SJCRH30 (cell line): ENCODE measurements around the gene LILRB5. TPM values are rescaled to one million over a fixed set of nuclear protein-coding genes. Genes with fewer than 3 reads are reported as not detected.

Experiments used
- DNase-seq, 2 experiments: peaks; one replicate each; pipeline ENCODE4 v3.0.0-alpha.2; 2015 to 2020
- H3K27ac ChIP-seq: fragments of 250-450 bp; sonication (Bioruptor Pico); 2 replicates; pipeline ENCODE4 v1.5.1; 2020; ENCODE audit warnings: mild to moderate bottlenecking, moderate library complexity
- H3K27me3 ChIP-seq: fragments of 250-450 bp; sonication (Bioruptor Pico); 2 replicates; pipeline ENCODE4 v1.5.1; 2020; ENCODE audit warnings: mild to moderate bottlenecking, moderate library complexity
- H3K36me3 ChIP-seq: fragments of 250-450 bp; sonication (Bioruptor Pico); 2 replicates; pipeline ENCODE4 v1.5.1; 2020; ENCODE audit warnings: mild to moderate bottlenecking, moderate library complexity
- H3K4me1 ChIP-seq: fragments of 250-450 bp; sonication (Bioruptor Pico); 2 replicates; pipeline ENCODE4 v1.5.1; 2020; ENCODE audit warnings: mild to moderate bottlenecking, moderate library complexity
- H3K4me3 ChIP-seq: fragments of 250-450 bp; sonication (Bioruptor Pico); 2 replicates; pipeline ENCODE4 v1.5.1; 2020; ENCODE audit warnings: mild to moderate bottlenecking, moderate library complexity
- H3K9me3 ChIP-seq: fragments of 250-450 bp; sonication (Bioruptor Pico); replicated peaks from 2 replicates; pipeline ENCODE4 v1.5.1; 2020; ENCODE audit warnings: mild to moderate bottlenecking, moderate library complexity
- total RNA-seq: library from RNA; depleted of rRNA; stranded (reverse); fragments of >200 nt; shearing (Covaris generic); gene quantifications from 2 replicates; pipeline ENCODE4 v1.2.3, GENCODE V29; 2014; rRNA removed

LILRB5 gene
- total RNA-seq, 1 experiment from 2014 or later, result 0.02 TPM

- H3K27me3 ChIP-seq, result no peaks in the 10 kb centered on the region
- H3K27ac ChIP-seq, result no peak overlapping the region
- H3K4me1 ChIP-seq, result peaks cover 83% of the 10 kb centered on the region
- H3K36me3 ChIP-seq, result peaks cover 71% of the 10 kb centered on the region
- DNase-seq, result no peak
- H3K9me3 ChIP-seq, result no peaks in the 10 kb centered on the region
- no peak overlapping the region for H3K4me3 ChIP-seq
These were observed 50.8 kb downstream of the LILRB5 start for GRCh38 chr19:54206030-54206830.

GRCh38 chr19:54204767-54205468 is 52.2 kb downstream of the LILRB5 start:
- peaks cover 74% of the 10 kb centered on the region for H3K36me3 ChIP-seq

GRCh38 chr19:54203151-54203611 is 53.9 kb downstream of the LILRB5 start:
- Histone ChIP-seq H3K27ac (no peak overlapping the region), H3K4me3 (no peak overlapping the region), H3K9me3 (no peaks in the 10 kb centered on the region), H3K27me3 (no peaks in the 10 kb centered on the region), H3K4me1 (peaks cover 59% of the 10 kb centered on the region), H3K36me3 (peaks cover 72% of the 10 kb centered on the region)
- DNase-seq, result no peak

More at GRCh38 chr19:54204767-54205468, 52.2 kb downstream of the LILRB5 start:
- DNase-seq, result no peak
- Histone ChIP-seq H3K4me1 (peaks cover 75% of the 10 kb centered on the region), H3K27ac (no peak overlapping the region), H3K27me3 (no peaks in the 10 kb centered on the region), H3K9me3 (no peaks in the 10 kb centered on the region), H3K4me3 (no peak overlapping the region)

- Histone ChIP-seq H3K9me3 (no peaks in the 10 kb centered on the region), H3K36me3 (peaks cover 60% of the 10 kb centered on the region), H3K27me3 (no peaks in the 10 kb centered on the region), H3K4me1 (peaks cover 47% of the 10 kb centered on the region), H3K4me3 (peak overlapping the region; percentile 69), H3K27ac (no peak overlapping the region)
- no peak for DNase-seq
These were observed 55.1 kb downstream of the LILRB5 start for GRCh38 chr19:54201980-54202379.

- H3K36me3 ChIP-seq, result peaks cover 53% of the 10 kb centered on the region
- no peaks in the 10 kb centered on the region for H3K9me3 ChIP-seq
- peaks cover 39% of the 10 kb centered on the region for H3K4me1 ChIP-seq
These were observed 55.8 kb downstream of the LILRB5 start for GRCh38 chr19:54201172-54201701.

More at GRCh38 chr19:54201172-54201701, 55.8 kb downstream of the LILRB5 start:
- H3K27me3 ChIP-seq, result no peaks in the 10 kb centered on the region
- H3K4me3 ChIP-seq, result peak overlapping the region; percentile 69
- peak overlapping the region; percentile 85 for H3K27ac ChIP-seq
- DNase-seq, result no peak

Other genes with a start within 250 kb of the LILRB5 start
- not detected in 2 replicates for gene VSTM1, start 193.4 kb downstream of the LILRB5 start, total RNA-seq
- not detected in 2 replicates for gene TARM1, start 175.9 kb downstream of the LILRB5 start, total RNA-seq
- 0.26 TPM in 1 of 2 replicates, not detected in the other for gene OSCAR, start 156.5 kb downstream of the LILRB5 start, total RNA-seq
- gene NDUFA3, start 154.4 kb downstream of the LILRB5 start, total RNA-seq, result 40.4 and 62.0 TPM in 2 replicates
- 10.0 and 10.3 TPM in 2 replicates for gene TFPT, start 141.6 kb downstream of the LILRB5 start, total RNA-seq
- 65.6 and 67.3 TPM in 2 replicates for gene PRPF31, start 141.5 kb downstream of the LILRB5 start, total RNA-seq
- gene CNOT3, start 119.5 kb downstream of the LILRB5 start, total RNA-seq, result 27.5 and 27.6 TPM in 2 replicates
- gene LENG1, start 97.6 kb downstream of the LILRB5 start, total RNA-seq, result 5.6 and 6.8 TPM in 2 replicates
- gene TMC4, start 84.1 kb downstream of the LILRB5 start, total RNA-seq, result not detected in 2 replicates
- 32.1 and 34.6 TPM in 2 replicates for gene MBOAT7, start 67.7 kb downstream of the LILRB5 start, total RNA-seq
- 70.7 and 81.6 TPM in 2 replicates for gene TSEN34, start 66.0 kb downstream of the LILRB5 start, total RNA-seq
- gene RPS9, start 56.4 kb downstream of the LILRB5 start, total RNA-seq, result 2,113 and 3,052 TPM in 2 replicates
- 0.25 and 0.71 TPM in 2 replicates for gene LILRB3, start 34.3 kb downstream of the LILRB5 start, total RNA-seq
- gene LILRA6, start 14.5 kb downstream of the LILRB5 start, total RNA-seq, result not detected in 2 replicates
- not detected in 2 replicates for gene LILRB2, start 23.8 kb upstream of the LILRB5 start, total RNA-seq
- not detected in 2 replicates for gene LILRA5, start 55.9 kb upstream of the LILRB5 start, total RNA-seq
- gene LILRA4, start 81.9 kb upstream of the LILRB5 start, total RNA-seq, result not detected in 2 replicates
- gene LAIR1, start 107.7 kb upstream of the LILRB5 start, total RNA-seq, result not detected in 2 replicates
- not detected in 2 replicates for gene TTYH1, start 158.2 kb upstream of the LILRB5 start, total RNA-seq
- 18.9 and 25.6 TPM in 2 replicates for gene LENG8, start 191.9 kb upstream of the LILRB5 start, total RNA-seq
- 0.38 and 0.40 TPM in 2 replicates for gene LENG9, start 206.5 kb upstream of the LILRB5 start, total RNA-seq
- gene CDC42EP5, start 216.0 kb upstream of the LILRB5 start, total RNA-seq, result 0.20 and 1.2 TPM in 2 replicates
- gene LAIR2, start 245.6 kb upstream of the LILRB5 start, total RNA-seq, result not detected in 2 replicates